ENCODE results near the gene ATOH8. TPM values are rescaled to one million over a fixed set of nuclear protein-coding genes. Genes with fewer than 3 reads are reported as not detected.

Gene ATOH8
- total RNA-seq, 1 experiment from 2014 or later, result 0.81 TPM

- no peaks in the 10 kb centered on the region for H3K4me1 Mint-ChIP-seq
- POLR2A ChIA-PET, result interaction anchor here (0.6 kb wide), 1 partner anchor 154 kb away, joined by 3 read pairs; no protein-coding TSS in a partner anchor
- CTCF ChIA-PET, result interaction anchor here (1.1 to 1.7 kb wide), 3 partner anchors 8 to 61 kb away, joined by 4 to 11 read pairs (median 4); no protein-coding TSS in a partner anchor
Observed at GRCh38 chr2:85790032-85790431, 36.2 kb downstream of the ATOH8 start.

GRCh38 chr2:85790499-85791188 is 36.9 kb downstream of the ATOH8 start:
- Mint-ChIP-seq H3K36me3 (no peaks in the 10 kb centered on the region), H3K9me3 (no peaks in the 10 kb centered on the region), H3K27ac (no peak overlapping the region), H3K4me3 (no peak overlapping the region), H3K27me3 (ENCODE audit: low read depth) (no peaks in the 10 kb centered on the region), H3K4me1 (no peaks in the 10 kb centered on the region)
- DNase-seq (ENCODE audit: low spot score), result no peak
- ATAC-seq, result no peak
- no peak for TF ChIP-seq OVOL2 (CRISPR knock-in tag; IDR thresholded peaks at IDR 0.05; ENCODE audit: borderline replicate concordance)
- no peak for TF ChIP-seq PRRX2 (CRISPR knock-in tag; IDR thresholded peaks at IDR 0.05)
- TF ChIP-seq NFYB (CRISPR knock-in tag; conservative IDR thresholded peaks at IDR 0.05; ENCODE audit: low read depth), result no peak
- CTCF ChIA-PET, result interaction anchor here (1.1 to 1.7 kb wide), 2 partner anchors 21 to 61 kb away, joined by 4 to 11 read pairs; no protein-coding TSS in a partner anchor
- POLR2A ChIA-PET, result interaction anchor here (0.6 kb wide), 1 partner anchor 155 kb away, joined by 3 read pairs; no protein-coding TSS in a partner anchor

More at GRCh38 chr2:85790032-85790431, 36.2 kb downstream of the ATOH8 start:
- TF ChIP-seq ZSCAN18 (CRISPR knock-in tag; IDR thresholded peaks at IDR 0.05) (no peak), EMX1 (CRISPR knock-in tag; IDR thresholded peaks at IDR 0.05) (no peak), ZNF512 (CRISPR knock-in tag; IDR thresholded peaks at IDR 0.05; ENCODE audit: borderline replicate concordance) (no peak), AR (CRISPR knock-in tag; IDR thresholded peaks at IDR 0.05) (no peak), ATF2 (CRISPR knock-in tag; IDR thresholded peaks at IDR 0.05; ENCODE audit: borderline replicate concordance, low read depth) (no peak), ZNF396 (CRISPR knock-in tag; IDR thresholded peaks at IDR 0.05; ENCODE audit: borderline replicate concordance) (no peak), NFE2L1 (CRISPR knock-in tag; IDR thresholded peaks at IDR 0.05) (no peak), SOX15 (CRISPR knock-in tag; IDR thresholded peaks at IDR 0.05) (no peak), TEAD1 (CRISPR knock-in tag; IDR thresholded peaks at IDR 0.05) (no peak), CBFB (CRISPR knock-in tag; IDR thresholded peaks at IDR 0.05; ENCODE audit: low read depth) (no peak), KAT7 (CRISPR knock-in tag; IDR thresholded peaks at IDR 0.05; ENCODE audit: borderline replicate concordance) (no peak)
- Mint-ChIP-seq H3K27me3 (ENCODE audit: low read depth) (no peaks in the 10 kb centered on the region), H3K36me3 (no peaks in the 10 kb centered on the region), H3K4me3 (no peak overlapping the region), H3K27ac (no peak overlapping the region), H3K9me3 (no peaks in the 10 kb centered on the region)
- DNase-seq (ENCODE audit: low spot score), result no peak
- ATAC-seq, result no peak
